ENCODE measurements around the gene TIPARP. TPM values are rescaled to one million over a fixed set of nuclear protein-coding genes. Genes with fewer than 3 reads are reported as not detected.

Gene TIPARP
- total and polyA plus RNA-seq, 2 experiments from 2014 or later, result 4.5 to 6.9 TPM

GRCh38 chr3:156627946-156628569 lies 46.3 kb upstream of the TIPARP start:
- peaks cover 26% of the 10 kb centered on the region for H3K4me1 ChIP-seq (ENCODE audit: insufficient read depth)
- no peaks in the 10 kb centered on the region for H3K36me3 ChIP-seq (ENCODE audit: insufficient read depth)
- no peaks in the 10 kb centered on the region for H3F3A ChIP-seq (replicated peaks; ENCODE audit: low read depth)
- H3K4me2 ChIP-seq, result no peak overlapping the region
- H3K27me3 ChIP-seq (ENCODE audit: insufficient read depth), result no peaks in the 10 kb centered on the region
- H3K4me3 ChIP-seq, result no peak overlapping the region
- Mint-ChIP-seq H3K27ac (no peak overlapping the region), H3K36me3 (ENCODE audit: low read depth) (no peaks in the 10 kb centered on the region), H3K9me3 (no peaks in the 10 kb centered on the region; the same call in 2 of the 3 replicates), H3K27me3 (ENCODE audit: insufficient read depth, low read depth, poor library complexity) (no peaks in the 10 kb centered on the region), H3K4me3 (no peak overlapping the region), H3K4me1 (peaks cover 24% of the 10 kb centered on the region)
- ATAC-seq (no peak), DNase-seq (ENCODE audit: low spot score) (peak; percentile 38)
- H2AFZ ChIP-seq, result no peak overlapping the region
- no peaks in the 10 kb centered on the region for H3K79me2 ChIP-seq (replicated peaks; ENCODE audit: insufficient read depth)
- peaks cover 7% of the 10 kb centered on the region; the same call in 1 of the 2 replicates for H3K9me2 ChIP-seq (ENCODE audit: insufficient read depth)
- no peaks in the 10 kb centered on the region for H4K20me1 ChIP-seq (replicated peaks; ENCODE audit: insufficient read depth)
- no peak for TF ChIP-seq ZNF114 (CRISPR knock-in tag; IDR thresholded peaks at IDR 0.05)
- no peak for TF ChIP-seq STAT1 (IDR thresholded peaks at IDR 0.05; ENCODE audit: unreplicated experiment)
- TF ChIP-seq REST (IDR thresholded peaks at IDR 0.05; ENCODE audit: unreplicated experiment), result no peak
- TF ChIP-seq, protein P1, sequence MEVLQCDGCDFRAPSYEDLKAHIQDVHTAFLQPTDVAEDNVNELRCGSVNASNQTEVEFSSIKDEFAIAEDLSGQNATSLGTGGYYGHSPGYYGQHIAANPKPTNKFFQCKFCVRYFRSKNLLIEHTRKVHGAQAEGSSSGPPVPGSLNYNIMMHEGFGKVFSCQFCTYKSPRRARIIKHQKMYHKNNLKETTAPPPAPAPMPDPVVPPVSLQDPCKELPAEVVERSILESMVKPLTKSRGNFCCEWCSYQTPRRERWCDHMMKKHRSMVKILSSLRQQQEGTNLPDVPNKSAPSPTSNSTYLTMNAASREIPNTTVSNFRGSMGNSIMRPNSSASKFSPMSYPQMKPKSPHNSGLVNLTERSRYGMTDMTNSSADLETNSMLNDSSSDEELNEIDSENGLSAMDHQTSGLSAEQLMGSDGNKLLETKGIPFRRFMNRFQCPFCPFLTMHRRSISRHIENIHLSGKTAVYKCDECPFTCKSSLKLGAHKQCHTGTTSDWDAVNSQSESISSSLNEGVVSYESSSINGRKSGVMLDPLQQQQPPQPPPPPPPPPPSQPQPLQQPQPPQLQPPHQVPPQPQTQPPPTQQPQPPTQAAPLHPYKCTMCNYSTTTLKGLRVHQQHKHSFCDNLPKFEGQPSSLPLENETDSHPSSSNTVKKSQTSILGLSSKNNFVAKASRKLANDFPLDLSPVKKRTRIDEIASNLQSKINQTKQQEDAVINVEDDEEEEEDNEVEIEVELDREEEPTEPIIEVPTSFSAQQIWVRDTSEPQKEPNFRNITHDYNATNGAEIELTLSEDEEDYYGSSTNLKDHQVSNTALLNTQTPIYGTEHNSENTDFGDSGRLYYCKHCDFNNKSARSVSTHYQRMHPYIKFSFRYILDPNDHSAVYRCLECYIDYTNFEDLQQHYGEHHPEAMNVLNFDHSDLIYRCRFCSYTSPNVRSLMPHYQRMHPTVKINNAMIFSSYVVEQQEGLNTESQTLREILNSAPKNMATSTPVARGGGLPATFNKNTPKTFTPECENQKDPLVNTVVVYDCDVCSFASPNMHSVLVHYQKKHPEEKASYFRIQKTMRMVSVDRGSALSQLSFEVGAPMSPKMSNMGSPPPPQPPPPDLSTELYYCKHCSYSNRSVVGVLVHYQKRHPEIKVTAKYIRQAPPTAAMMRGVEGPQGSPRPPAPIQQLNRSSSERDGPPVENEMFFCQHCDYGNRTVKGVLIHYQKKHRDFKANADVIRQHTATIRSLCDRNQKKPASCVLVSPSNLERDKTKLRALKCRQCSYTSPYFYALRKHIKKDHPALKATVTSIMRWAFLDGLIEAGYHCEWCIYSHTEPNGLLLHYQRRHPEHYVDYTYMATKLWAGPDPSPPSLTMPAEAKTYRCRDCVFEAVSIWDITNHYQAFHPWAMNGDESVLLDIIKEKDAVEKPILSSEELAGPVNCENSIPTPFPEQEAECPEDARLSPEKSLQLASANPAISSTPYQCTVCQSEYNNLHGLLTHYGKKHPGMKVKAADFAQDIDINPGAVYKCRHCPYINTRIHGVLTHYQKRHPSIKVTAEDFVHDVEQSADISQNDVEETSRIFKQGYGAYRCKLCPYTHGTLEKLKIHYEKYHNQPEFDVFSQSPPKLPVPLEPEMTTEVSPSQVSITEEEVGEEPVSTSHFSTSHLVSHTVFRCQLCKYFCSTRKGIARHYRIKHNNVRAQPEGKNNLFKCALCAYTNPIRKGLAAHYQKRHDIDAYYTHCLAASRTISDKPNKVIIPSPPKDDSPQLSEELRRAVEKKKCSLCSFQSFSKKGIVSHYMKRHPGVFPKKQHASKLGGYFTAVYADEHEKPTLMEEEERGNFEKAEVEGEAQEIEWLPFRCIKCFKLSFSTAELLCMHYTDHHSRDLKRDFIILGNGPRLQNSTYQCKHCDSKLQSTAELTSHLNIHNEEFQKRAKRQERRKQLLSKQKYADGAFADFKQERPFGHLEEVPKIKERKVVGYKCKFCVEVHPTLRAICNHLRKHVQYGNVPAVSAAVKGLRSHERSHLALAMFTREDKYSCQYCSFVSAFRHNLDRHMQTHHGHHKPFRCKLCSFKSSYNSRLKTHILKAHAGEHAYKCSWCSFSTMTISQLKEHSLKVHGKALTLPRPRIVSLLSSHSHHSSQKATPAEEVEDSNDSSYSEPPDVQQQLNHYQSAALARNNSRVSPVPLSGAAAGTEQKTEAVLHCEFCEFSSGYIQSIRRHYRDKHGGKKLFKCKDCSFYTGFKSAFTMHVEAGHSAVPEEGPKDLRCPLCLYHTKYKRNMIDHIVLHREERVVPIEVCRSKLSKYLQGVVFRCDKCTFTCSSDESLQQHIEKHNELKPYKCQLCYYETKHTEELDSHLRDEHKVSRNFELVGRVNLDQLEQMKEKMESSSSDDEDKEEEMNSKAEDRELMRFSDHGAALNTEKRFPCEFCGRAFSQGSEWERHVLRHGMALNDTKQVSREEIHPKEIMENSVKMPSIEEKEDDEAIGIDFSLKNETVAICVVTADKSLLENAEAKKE (CRISPR knock-in tag; IDR thresholded peaks at IDR 0.05), result no peak
- no peak for TF ChIP-seq NANOG (IDR thresholded peaks at IDR 0.05; ENCODE audit: borderline replicate concordance)
- TF ChIP-seq, protein P2, sequence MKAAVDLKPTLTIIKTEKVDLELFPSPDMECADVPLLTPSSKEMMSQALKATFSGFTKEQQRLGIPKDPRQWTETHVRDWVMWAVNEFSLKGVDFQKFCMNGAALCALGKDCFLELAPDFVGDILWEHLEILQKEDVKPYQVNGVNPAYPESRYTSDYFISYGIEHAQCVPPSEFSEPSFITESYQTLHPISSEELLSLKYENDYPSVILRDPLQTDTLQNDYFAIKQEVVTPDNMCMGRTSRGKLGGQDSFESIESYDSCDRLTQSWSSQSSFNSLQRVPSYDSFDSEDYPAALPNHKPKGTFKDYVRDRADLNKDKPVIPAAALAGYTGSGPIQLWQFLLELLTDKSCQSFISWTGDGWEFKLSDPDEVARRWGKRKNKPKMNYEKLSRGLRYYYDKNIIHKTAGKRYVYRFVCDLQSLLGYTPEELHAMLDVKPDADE (IDR thresholded peaks at IDR 0.05), result no peak
- TF ChIP-seq CREB1 (CRISPR knock-in tag; IDR thresholded peaks at IDR 0.05; ENCODE audit: low read depth), result no peak
- no peak for TF ChIP-seq EZH2 (IDR thresholded peaks at IDR 0.05; ENCODE audit: low read depth, unreplicated experiment)
- no peak for TF ChIP-seq EZH2phosphoT487 (IDR thresholded peaks at IDR 0.05; ENCODE audit: unreplicated experiment)
- no peak for TF ChIP-seq JUNB (IDR thresholded peaks at IDR 0.05; ENCODE audit: unreplicated experiment)
- TF ChIP-seq ZNF331 (CRISPR knock-in tag; IDR thresholded peaks at IDR 0.05; ENCODE audit: low read depth), result no peak
- TF ChIP-seq POLR2AphosphoS5 (IDR thresholded peaks at IDR 0.05; ENCODE audit: low read depth), result no peak
- TF ChIP-seq, protein P3, sequence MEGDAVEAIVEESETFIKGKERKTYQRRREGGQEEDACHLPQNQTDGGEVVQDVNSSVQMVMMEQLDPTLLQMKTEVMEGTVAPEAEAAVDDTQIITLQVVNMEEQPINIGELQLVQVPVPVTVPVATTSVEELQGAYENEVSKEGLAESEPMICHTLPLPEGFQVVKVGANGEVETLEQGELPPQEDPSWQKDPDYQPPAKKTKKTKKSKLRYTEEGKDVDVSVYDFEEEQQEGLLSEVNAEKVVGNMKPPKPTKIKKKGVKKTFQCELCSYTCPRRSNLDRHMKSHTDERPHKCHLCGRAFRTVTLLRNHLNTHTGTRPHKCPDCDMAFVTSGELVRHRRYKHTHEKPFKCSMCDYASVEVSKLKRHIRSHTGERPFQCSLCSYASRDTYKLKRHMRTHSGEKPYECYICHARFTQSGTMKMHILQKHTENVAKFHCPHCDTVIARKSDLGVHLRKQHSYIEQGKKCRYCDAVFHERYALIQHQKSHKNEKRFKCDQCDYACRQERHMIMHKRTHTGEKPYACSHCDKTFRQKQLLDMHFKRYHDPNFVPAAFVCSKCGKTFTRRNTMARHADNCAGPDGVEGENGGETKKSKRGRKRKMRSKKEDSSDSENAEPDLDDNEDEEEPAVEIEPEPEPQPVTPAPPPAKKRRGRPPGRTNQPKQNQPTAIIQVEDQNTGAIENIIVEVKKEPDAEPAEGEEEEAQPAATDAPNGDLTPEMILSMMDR (conservative IDR thresholded peaks at IDR 0.05; ENCODE audit: low read depth in 2 of 2), result no peak
- H3K27ac ChIP-seq (ENCODE audit: low read depth), result no peak overlapping the region

Data from GM23338 (cell line).